ENCODE results near the gene ABHD8. TPM values are rescaled to one million over a fixed set of nuclear protein-coding genes. Genes with fewer than 3 reads are reported as not detected.

ABHD8 gene
- total and polyA plus RNA-seq, 2 of the 13 experiments (the other 11 are each of a cell fraction or from before 2014, with no cell fraction given): 6.3 to 7.2 TPM

DNA sequence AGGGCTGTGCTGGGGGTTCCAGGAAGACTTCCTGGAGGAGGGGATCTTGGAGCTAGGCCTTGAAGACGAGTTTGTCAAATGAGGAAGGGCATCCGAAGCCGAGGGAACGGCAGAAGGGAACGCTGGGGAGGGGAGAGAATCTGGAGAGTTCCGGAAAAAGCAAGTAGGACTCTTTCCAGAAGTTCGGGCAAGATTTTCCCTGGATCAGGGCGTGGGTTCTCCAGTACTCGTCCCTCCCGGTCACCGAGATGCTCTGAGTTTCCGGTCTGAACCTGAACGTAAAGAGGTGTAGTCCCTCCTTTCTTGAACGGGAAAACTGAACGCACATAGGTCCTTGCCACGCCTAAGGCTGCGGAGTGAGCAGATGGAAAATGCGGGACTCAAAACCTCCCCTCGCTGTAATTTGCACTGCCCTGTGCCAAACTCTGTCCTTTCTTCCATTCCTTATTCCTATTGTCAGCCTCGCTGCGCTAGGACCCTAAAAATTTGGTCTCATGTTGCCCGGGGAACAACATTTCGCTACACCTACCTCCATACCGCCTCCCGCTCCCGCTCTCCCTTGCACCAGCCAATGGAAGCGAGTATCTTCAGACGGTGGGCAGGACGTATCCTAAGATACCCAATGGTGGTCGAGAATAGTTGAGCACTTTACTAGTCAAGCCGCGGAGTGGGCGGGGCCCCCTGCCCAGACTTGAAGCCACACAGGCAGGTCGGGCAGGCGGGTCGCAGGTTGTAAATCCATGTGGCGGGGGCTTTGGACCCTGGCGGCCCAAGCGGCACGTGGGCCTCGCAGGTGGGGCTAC is 33.8 kb upstream of the ABHD8 start, which contains the start of gene GTPBP3 (continued):
- TF ChIP-seq ZSCAN21 (CRISPR knock-in tag; IDR thresholded peaks at IDR 0.05; ENCODE audit: borderline replicate concordance): no peak
- no peak; the same call in 1 of the 2 replicates for TF ChIP-seq HIVEP1 (CRISPR knock-in tag; IDR thresholded peaks at IDR 0.05)
- TF ChIP-seq ZNF160 (CRISPR knock-in tag; IDR thresholded peaks at IDR 0.05): 0 out of 2 replicates have a peak, but pooled peaks have one; percentile 8
- TF ChIP-seq NFKB2 (CRISPR knock-in tag; IDR thresholded peaks at IDR 0.05; ENCODE audit: borderline replicate concordance): 0 out of 2 replicates have a peak, but pooled peaks have one; percentile 41
- peak; percentile 71; the same call in 1 of the 2 replicates for TF ChIP-seq ZIK1 (CRISPR knock-in tag; IDR thresholded peaks at IDR 0.05; ENCODE audit: borderline replicate concordance, low read depth)
- TF ChIP-seq MYC (CRISPR knock-in tag; IDR thresholded peaks at IDR 0.05; ENCODE audit: borderline replicate concordance): peak; percentile 95
- TF ChIP-seq SIN3A (IDR thresholded peaks at IDR 0.05; ENCODE audit: borderline replicate concordance, low read depth, low read length): peak; percentile 37; the same call in 1 of the 2 replicates
- 0 out of 2 replicates have a peak, but pooled peaks have one; percentile 67 for TF ChIP-seq ZNF772 (CRISPR knock-in tag; IDR thresholded peaks at IDR 0.05)
- TF ChIP-seq, protein P1, sequence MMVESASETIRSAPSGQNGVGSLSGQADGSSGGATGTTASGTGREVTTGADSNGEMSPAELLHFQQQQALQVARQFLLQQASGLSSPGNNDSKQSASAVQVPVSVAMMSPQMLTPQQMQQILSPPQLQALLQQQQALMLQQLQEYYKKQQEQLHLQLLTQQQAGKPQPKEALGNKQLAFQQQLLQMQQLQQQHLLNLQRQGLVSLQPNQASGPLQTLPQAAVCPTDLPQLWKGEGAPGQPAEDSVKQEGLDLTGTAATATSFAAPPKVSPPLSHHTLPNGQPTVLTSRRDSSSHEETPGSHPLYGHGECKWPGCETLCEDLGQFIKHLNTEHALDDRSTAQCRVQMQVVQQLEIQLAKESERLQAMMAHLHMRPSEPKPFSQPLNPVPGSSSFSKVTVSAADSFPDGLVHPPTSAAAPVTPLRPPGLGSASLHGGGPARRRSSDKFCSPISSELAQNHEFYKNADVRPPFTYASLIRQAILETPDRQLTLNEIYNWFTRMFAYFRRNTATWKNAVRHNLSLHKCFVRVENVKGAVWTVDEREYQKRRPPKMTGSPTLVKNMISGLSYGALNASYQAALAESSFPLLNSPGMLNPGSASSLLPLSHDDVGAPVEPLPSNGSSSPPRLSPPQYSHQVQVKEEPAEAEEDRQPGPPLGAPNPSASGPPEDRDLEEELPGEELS (CRISPR knock-in tag; IDR thresholded peaks at IDR 0.05): peak; percentile 47; the same call in 1 of the 2 replicates
- TF ChIP-seq ZBTB7B (CRISPR knock-in tag; IDR thresholded peaks at IDR 0.05): no peak; the same call in 1 of the 2 replicates
- peak; percentile 87 for TF ChIP-seq ZMYM3 (CRISPR knock-in tag; IDR thresholded peaks at IDR 0.05)
- TF ChIP-seq HHEX (CRISPR knock-in tag; IDR thresholded peaks at IDR 0.05): no peak
- TF ChIP-seq ZFP37 (CRISPR knock-in tag; IDR thresholded peaks at IDR 0.05; ENCODE audit: borderline replicate concordance): 0 out of 2 replicates have a peak, but pooled peaks have one; percentile 35
- peak; percentile 65 for TF ChIP-seq GABPA (IDR thresholded peaks at IDR 0.05; ENCODE audit: low read depth, low read length)
- TF ChIP-seq GABPA (CRISPR knock-in tag; IDR thresholded peaks at IDR 0.05; ENCODE audit: low read depth): peak; percentile 94
- TF ChIP-seq ZNF878 (CRISPR knock-in tag; IDR thresholded peaks at IDR 0.05): peak; percentile 84
- no peak for TF ChIP-seq ZMAT3 (CRISPR knock-in tag; conservative IDR thresholded peaks at IDR 0.05)
- no peak for TF ChIP-seq KLF15 (CRISPR knock-in tag; IDR thresholded peaks at IDR 0.05; ENCODE audit: borderline replicate concordance)
- 0 out of 2 replicates have a peak, but pooled peaks have one; percentile 35 for TF ChIP-seq ZNF746 (CRISPR knock-in tag; IDR thresholded peaks at IDR 0.05)
- peak; percentile 90 for TF ChIP-seq ATF1 (CRISPR knock-in tag; IDR thresholded peaks at IDR 0.05)
- TF ChIP-seq JUN (CRISPR knock-in tag; IDR thresholded peaks at IDR 0.05): 0 out of 2 replicates have a peak, but pooled peaks have one; percentile 48
- TF ChIP-seq, protein P2, sequence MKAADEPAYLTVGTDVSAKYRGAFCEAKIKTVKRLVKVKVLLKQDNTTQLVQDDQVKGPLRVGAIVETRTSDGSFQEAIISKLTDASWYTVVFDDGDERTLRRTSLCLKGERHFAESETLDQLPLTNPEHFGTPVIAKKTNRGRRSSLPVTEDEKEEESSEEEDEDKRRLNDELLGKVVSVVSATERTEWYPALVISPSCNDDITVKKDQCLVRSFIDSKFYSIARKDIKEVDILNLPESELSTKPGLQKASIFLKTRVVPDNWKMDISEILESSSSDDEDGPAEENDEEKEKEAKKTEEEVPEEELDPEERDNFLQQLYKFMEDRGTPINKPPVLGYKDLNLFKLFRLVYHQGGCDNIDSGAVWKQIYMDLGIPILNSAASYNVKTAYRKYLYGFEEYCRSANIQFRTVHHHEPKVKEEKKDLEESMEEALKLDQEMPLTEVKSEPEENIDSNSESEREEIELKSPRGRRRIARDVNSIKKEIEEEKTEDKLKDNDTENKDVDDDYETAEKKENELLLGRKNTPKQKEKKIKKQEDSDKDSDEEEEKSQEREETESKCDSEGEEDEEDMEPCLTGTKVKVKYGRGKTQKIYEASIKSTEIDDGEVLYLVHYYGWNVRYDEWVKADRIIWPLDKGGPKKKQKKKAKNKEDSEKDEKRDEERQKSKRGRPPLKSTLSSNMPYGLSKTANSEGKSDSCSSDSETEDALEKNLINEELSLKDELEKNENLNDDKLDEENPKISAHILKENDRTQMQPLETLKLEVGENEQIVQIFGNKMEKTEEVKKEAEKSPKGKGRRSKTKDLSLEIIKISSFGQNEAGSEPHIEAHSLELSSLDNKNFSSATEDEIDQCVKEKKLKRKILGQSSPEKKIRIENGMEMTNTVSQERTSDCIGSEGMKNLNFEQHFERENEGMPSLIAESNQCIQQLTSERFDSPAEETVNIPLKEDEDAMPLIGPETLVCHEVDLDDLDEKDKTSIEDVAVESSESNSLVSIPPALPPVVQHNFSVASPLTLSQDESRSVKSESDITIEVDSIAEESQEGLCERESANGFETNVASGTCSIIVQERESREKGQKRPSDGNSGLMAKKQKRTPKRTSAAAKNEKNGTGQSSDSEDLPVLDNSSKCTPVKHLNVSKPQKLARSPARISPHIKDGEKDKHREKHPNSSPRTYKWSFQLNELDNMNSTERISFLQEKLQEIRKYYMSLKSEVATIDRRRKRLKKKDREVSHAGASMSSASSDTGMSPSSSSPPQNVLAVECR (CRISPR knock-in tag; IDR thresholded peaks at IDR 0.05; ENCODE audit: borderline replicate concordance): peak; percentile 76; the same call in 1 of the 2 replicates
